Heart left ventricle (tissue), 13 donors: ENCODE data around the gene MCF2L.

Source experiments
- POLR2A ChIP-seq, 2 donors: fragments of 450-650 bp; IDR thresholded peaks; one replicate each; pipeline ENCODE4 v1.6.1; 2017; ENCODE audit warnings: antibody characterized with exemption in 2 of 2, mild to moderate bottlenecking in 2 of 2, moderate library complexity in 2 of 2
- TF ChIP-seq, protein P1 (sequence below), 12 donors: fragments of 200-600 bp; sonication (generic) in 4 of 12; IDR thresholded peaks; one replicate each; pipeline versions ENCODE4 v1.5.0 to v1.8.0; 2018 to 2022; ENCODE audit warnings: antibody characterized with exemption in 12 of 12, mild to moderate bottlenecking in 5 of 12
- donor health status: ischemic (EF 13 %, LVEDD 7.1; RV severe dilation, severe dysfunction).
- donor health status: DM: no; HTN: yes; CAD: no.
- donor health status: DM: no; HTN: no; CAD: no.
- donor health status: ischemic (EF 25% LVEDD 6.9; RV normal size, moderate dysfunction).
- donor health status: ischemic (EF 25% LVEDD 5.7; RV mildly dilated, moderate dysfunction).
- donor health status: ischemic (EF 35%, LVEDD 5.7; RV mildly dilated, moderate dysfunction).
- donor health status: nonischemic (EF 11% LVEDD 7.7; RV severe dilation, severe dysfunction).
- donor health status: DM: yes; HTN: yes; CAD: no.
- donor health status: PGD.
- donor health status: ischemic (EF 29% LVEDD 5.4; RV normal size, mild dysfunction).
- donor health status: nonischemic (EF 23%, LVEDD 6.1; RV moderate dilation, normal function).

- TF ChIP-seq, protein P1, sequence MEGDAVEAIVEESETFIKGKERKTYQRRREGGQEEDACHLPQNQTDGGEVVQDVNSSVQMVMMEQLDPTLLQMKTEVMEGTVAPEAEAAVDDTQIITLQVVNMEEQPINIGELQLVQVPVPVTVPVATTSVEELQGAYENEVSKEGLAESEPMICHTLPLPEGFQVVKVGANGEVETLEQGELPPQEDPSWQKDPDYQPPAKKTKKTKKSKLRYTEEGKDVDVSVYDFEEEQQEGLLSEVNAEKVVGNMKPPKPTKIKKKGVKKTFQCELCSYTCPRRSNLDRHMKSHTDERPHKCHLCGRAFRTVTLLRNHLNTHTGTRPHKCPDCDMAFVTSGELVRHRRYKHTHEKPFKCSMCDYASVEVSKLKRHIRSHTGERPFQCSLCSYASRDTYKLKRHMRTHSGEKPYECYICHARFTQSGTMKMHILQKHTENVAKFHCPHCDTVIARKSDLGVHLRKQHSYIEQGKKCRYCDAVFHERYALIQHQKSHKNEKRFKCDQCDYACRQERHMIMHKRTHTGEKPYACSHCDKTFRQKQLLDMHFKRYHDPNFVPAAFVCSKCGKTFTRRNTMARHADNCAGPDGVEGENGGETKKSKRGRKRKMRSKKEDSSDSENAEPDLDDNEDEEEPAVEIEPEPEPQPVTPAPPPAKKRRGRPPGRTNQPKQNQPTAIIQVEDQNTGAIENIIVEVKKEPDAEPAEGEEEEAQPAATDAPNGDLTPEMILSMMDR (IDR thresholded peaks at IDR 0.05) = no peak
- TF ChIP-seq POLR2A (IDR thresholded peaks at IDR 0.05) = no peak
Observed at GRCh38 chr13:113090415-113090770, 121.4 kb downstream of the MCF2L start.
